Heart right ventricle (tissue), 16 donors: ENCODE results near the gene ABHD16A. TPM values are rescaled to one million over a fixed set of nuclear protein-coding genes. Genes with fewer than 3 reads are reported as not detected.

Experiments
- ATAC-seq, 8 donors: fragments of 200-7000 bp; cut with Tn5 transposase; one replicate each; pipeline ENCODE4 v1.9.1; 2020; ENCODE audit warnings: mild to moderate bottlenecking in 8 of 8, moderate library complexity in 8 of 8, moderate number of reproducible peaks in 1 of 8
- DNase-seq, 2 donors: peaks; one replicate each; pipeline ENCODE4 v3.0.0-alpha.2; 2020
- H3K27ac ChIP-seq, 10 donors: fragments of 200-600 bp; sonication (generic) in 2 of 10; one replicate each; pipeline versions ENCODE4 v1.5.0 to v1.8.0; 2020 to 2022; ENCODE audit warnings: mild to moderate bottlenecking in 3 of 10
- H3K27me3 ChIP-seq, 7 donors: fragments of 200-600 bp; one replicate each; pipeline ENCODE4 v1.8.0; 2021 to 2022; ENCODE audit warnings: mild to moderate bottlenecking in 2 of 7
- H3K36me3 ChIP-seq, 9 donors: fragments of 200-600 bp; sonication (generic) in 1 of 9; one replicate each; pipeline versions ENCODE4 v1.5.0 to v1.8.0; 2020 to 2022; ENCODE audit warnings: mild to moderate bottlenecking in 2 of 9
- H3K4me1 ChIP-seq, 9 donors: fragments of 200-600 bp; sonication (generic) in 1 of 9; one replicate each; pipeline versions ENCODE4 v1.5.0 to v1.8.0; 2020 to 2022; ENCODE audit warnings: mild to moderate bottlenecking in 4 of 9
- H3K4me3 ChIP-seq, 10 donors: fragments of 200-600 bp; sonication (generic) in 2 of 10; one replicate each; pipeline versions ENCODE4 v1.5.0 to v1.8.0; 2020 to 2022; ENCODE audit warnings: mild to moderate bottlenecking in 7 of 10, moderate library complexity in 2 of 10
- H3K9me3 ChIP-seq, 11 donors: fragments of 200-600 bp in 10 of 11; sonication (generic) in 2 of 11; one replicate each; pipeline versions ENCODE4 v1.5.0 to v1.8.0; 2013 to 2022; ENCODE audit warnings: mild to moderate bottlenecking in 2 of 11, control low read depth in 1 of 11, moderate library complexity in 1 of 11
- CTCF ChIP-seq, 9 donors: fragments of 200-600 bp; sonication (generic) in 2 of 9; IDR thresholded peaks; one replicate each; pipeline versions ENCODE4 v1.5.0 to v1.8.0; 2021 to 2022; ENCODE audit warnings: antibody characterized with exemption in 9 of 9, mild to moderate bottlenecking in 5 of 9, moderate library complexity in 1 of 9
- WGBS, 2 donors: extraction: QIAGEN DNeasy Blood & Tissue Kit; methylation state at CpG; one replicate each; pipeline ENCODE4 v1.1.7; 2013; ENCODE audit warnings: inconsistent platforms in 1 of 2; 5-methylcytosine and 5-hydroxymethylcytosine counted together
- intact Hi-C, 10 donors: fragments of 100-400 bp; cut with DNase I; formaldehyde crosslinking; loops; one replicate each; pipeline versions ENCODE4 v1.11.1 to v1.14.2; 2022
- polyA plus RNA-seq, 2 donors: library from polyadenylated mRNA; stranded (reverse); fragments of 200-250 nt; gene quantifications; one replicate each; pipeline ENCODE4 v1.2.3, GENCODE V29; 2013
- total RNA-seq, 10 donors: library from RNA; stranded (reverse); fragmentation: NEBNext Ultra II Directional in 3 of 10; extraction: Animal tissue kit (Norgen Biotek cat#: 25700) in 3 of 10; gene quantifications; one replicate each; pipeline versions ENCODE4 v1.2.1 to v1.2.4, GENCODE V29; 2021 to 2023
- donor health status: Arrhythmogenic right ventricular cardiomyopathy.
- donor health status: ischemic (EF 13 %, LVEDD 7.1; RV severe dilation, severe dysfunction).
- donor health status: healthy with polysubstance abuse.
- donor health status: DM: no; HTN: yes; CAD: no.
- donor health status: DM: no; HTN: no; CAD: no.
- donor health status: ischemic (EF 25% LVEDD 6.9; RV normal size, moderate dysfunction).
- donor health status: ischemic (EF 25% LVEDD 5.7; RV mildly dilated, moderate dysfunction).
- donor health status: healthy.
- donor health status: DM: yes; HTN: yes; CAD: no.
- donor health status: Ischemic cardiomyopathy.
- donor health status: ischemic (EF 35%, LVEDD 5.7; RV mildly dilated, moderate dysfunction).
- donor health status: nonischemic (EF 11% LVEDD 7.7; RV severe dilation, severe dysfunction).
- donor health status: DM: yes; HTN: yes; CAD: no.
- donor health status: PGD.
- donor health status: ischemic (EF 29% LVEDD 5.4; RV normal size, mild dysfunction).
- donor health status: nonischemic (EF 23%, LVEDD 6.1; RV moderate dilation, normal function).

ABHD16A gene
- total and polyA plus RNA-seq, 12 donors: 24.3 to 45.2 (median 28.7) TPM

GRCh38 chr6:31737315-31737990 lies 34.3 kb upstream of the ABHD16A start:
- Histone ChIP-seq H3K9me3 (no peaks in the 10 kb centered on the region), H3K36me3 (peaks cover 0 to 33% (median 17%) of the 10 kb centered on the region in 9 donors), H3K27me3 (no peaks in the 10 kb centered on the region), H3K4me1 (peaks cover 7 to 64% (median 55%) of the 10 kb centered on the region in 9 donors), H3K4me3 (peak overlapping the region in 5 of 10 donors; percentile 66 to 94 (median 82)), H3K27ac (peak overlapping the region in 9 of 10 donors; percentile 53 to 98 (median 96))
- ATAC-seq (no peak), DNase-seq (peak in 1 of 2 donors; percentile 23)
- intact Hi-C loops: loop anchor here in 6 of 10 donors (5.0 to 10.0 kb wide), 6 partner anchors 55 to 97 kb away; partner anchors contain the start of genes HSPA1B (in 1 of the 6), LY6G5C (in 1 of the 6) and VARS1 (in 1 of the 6)
- TF ChIP-seq CTCF (IDR thresholded peaks at IDR 0.05): no peak
- WGBS, 2 donors: 56 to 58% methylated on average over 7 of the region's 7 CpGs

DNA sequence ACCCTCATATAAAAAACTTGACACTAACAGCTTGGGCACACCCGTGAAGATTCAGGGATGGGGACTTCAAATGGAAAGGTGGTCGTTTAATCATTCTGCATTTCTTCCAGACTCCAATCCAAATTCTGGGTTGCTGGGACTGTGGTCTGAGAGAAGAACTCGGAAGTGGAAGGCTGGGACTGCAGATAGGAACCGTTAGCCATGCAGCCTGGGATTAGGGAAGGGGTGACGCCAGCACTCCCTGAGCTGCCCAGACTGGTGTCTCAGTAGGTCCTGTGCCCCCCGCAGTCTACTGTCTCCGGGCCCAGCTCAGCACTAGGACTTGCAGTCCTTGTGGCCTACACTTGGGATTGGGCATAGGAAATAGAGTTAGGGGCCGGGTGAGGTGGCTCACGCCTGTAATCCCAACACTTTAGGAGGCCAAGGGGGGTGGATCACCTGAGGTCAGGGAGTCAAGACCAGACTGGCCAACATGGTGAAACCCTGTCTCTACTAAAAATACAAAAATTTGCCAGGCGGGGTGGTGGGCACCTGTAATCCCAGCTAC lies 33.7 kb upstream of the ABHD16A start:
- TF ChIP-seq CTCF (IDR thresholded peaks at IDR 0.05): no peak
- 40% methylated on average over 10 of the region's 10 CpGs for WGBS, 2 donors
- no peak for DNase-seq
- H3K27me3 ChIP-seq: no peaks in the 10 kb centered on the region
- H3K9me3 ChIP-seq: no peaks in the 10 kb centered on the region
- no peak for ATAC-seq
- peak overlapping the region; percentile 62 to 94 (median 70) for H3K4me3 ChIP-seq
- peak overlapping the region; percentile 85 to 98 (median 94) for H3K27ac ChIP-seq
- intact Hi-C loops: loop anchor here in 6 of 10 donors (1.0 to 10.0 kb wide), 7 partner anchors 55 to 98 kb away; partner anchors contain the start of genes HSPA1B (in 1 of the 6), LY6G5C (in 1 of the 6) and VARS1 (in 1 of the 6)
- H3K36me3 ChIP-seq: peaks cover 0 to 33% (median 23%) of the 10 kb centered on the region in 9 donors
- H3K4me1 ChIP-seq: peaks cover 7 to 71% (median 60%) of the 10 kb centered on the region in 9 donors

GRCh38 chr6:31736021-31736767 lies 33.1 kb upstream of the ABHD16A start, which contains the start of gene CLIC1:
Gene CLIC1, minus strand, starts transcription at chr6:31736530. Its CDS starts 230 bp downstream, at chr6:31736300.
- TF ChIP-seq CTCF (IDR thresholded peaks at IDR 0.05): no peak
- H3K27me3 ChIP-seq: no peaks in the 10 kb centered on the region
- peak within 1 kb of the TSS; percentile 62 to 94 (median 70) for H3K4me3 ChIP-seq
- H3K4me1 ChIP-seq: peaks cover 7 to 77% (median 67%) of the 10 kb centered on the region in 9 donors
- ATAC-seq: peak; percentile 48 to 77 (median 69)
- H3K36me3 ChIP-seq: peaks cover 0 to 35% (median 28%) of the 10 kb centered on the region in 9 donors
- DNase-seq: peak; percentile 84 to 89
- no peaks in the 10 kb centered on the region for H3K9me3 ChIP-seq
- intact Hi-C loops: loop anchor here in 6 of 10 donors (1.0 to 10.0 kb wide), 7 partner anchors 54 to 99 kb away; partner anchors contain the start of genes HSPA1B (in 1 of the 6), LY6G5C (in 1 of the 6) and VARS1 (in 1 of the 6)
- WGBS, 2 donors: 0 to 1% methylated on average over 24 of the region's 24 CpGs
- H3K27ac ChIP-seq: peak within 1 kb of the TSS; percentile 85 to 98 (median 94)
